IMR-90 (cell line): ENCODE results near the gene EPB41L3. TPM values are rescaled to one million over a fixed set of nuclear protein-coding genes. Genes with fewer than 3 reads are reported as not detected.

ENCODE experiments used
- ATAC-seq: fragments of 200-7000 bp; cut with Tn5 transposase; 2 replicates; pipeline ENCODE4 v1.9.1; 2020; ENCODE audit warnings: low read depth, mild to moderate bottlenecking, moderate library complexity
- BruUV-seq: library from RNA; stranded (reverse); fragments of 400-500 nt; replicated peaks from 2 replicates; lab custom pipeline; 2021; lab: Mats Ljungman, UMichigan
- CTCF ChIA-PET: fragments of 300-600 bp; formaldehyde crosslinking; extraction: SDS; loops from one replicate; lab custom pipeline; 2021; ENCODE audit warnings: antibody characterized with exemption; lab: Yijun Ruan, JAX
- POLR2A ChIA-PET: fragments of 300-600 bp; sonication (Branson Sonifier 250); formaldehyde crosslinking; loops from one replicate; lab custom pipeline; 2022; ENCODE audit warnings: antibody characterized with exemption; ENCODE audit not compliant: unreplicated experiment; lab: Charles Lee
- DNase-seq: peaks from one replicate; pipeline ENCODE4 v3.0.0; 2013
- H2AFZ ChIP-seq: replicated peaks from 2 replicates; pipeline ENCODE3; 2013; ENCODE audit warnings: low read length, mild to moderate bottlenecking; ENCODE audit not compliant: poor library complexity
- H2AK5ac ChIP-seq: 2 replicates; pipeline ENCODE4 v1.6.1; 2013; ENCODE audit warnings: low read depth, low read length, inconsistent platforms
- H2AK9ac ChIP-seq: replicated peaks from 2 replicates; pipeline ENCODE3; 2013; ENCODE audit warnings: mild to moderate bottlenecking, low read depth, low read length, moderate library complexity; ENCODE audit not compliant: poor library complexity
- H2BK120ac ChIP-seq: 2 replicates; pipeline ENCODE4 v1.6.1; 2013; ENCODE audit warnings: low read depth, low read length, inconsistent platforms
- H2BK15ac ChIP-seq: 3 replicates; pipeline ENCODE4 v1.6.1; 2013; ENCODE audit warnings: low read depth, low read length, inconsistent platforms
- H2BK20ac ChIP-seq: 2 replicates; pipeline ENCODE4 v1.6.1; 2013; ENCODE audit warnings: low read depth, mild to moderate bottlenecking, inconsistent platforms, low read length, moderate library complexity
- H2BK5ac ChIP-seq: 2 replicates; pipeline ENCODE4 v1.6.1; 2013; ENCODE audit warnings: mild to moderate bottlenecking, low read depth, low read length, inconsistent platforms; ENCODE audit not compliant: poor library complexity, severe bottlenecking
- H3K14ac ChIP-seq: replicated peaks from 2 replicates; pipeline ENCODE4 v1.6.1; 2013; ENCODE audit warnings: low read depth, low read length, inconsistent platforms
- H3K18ac ChIP-seq: 2 replicates; pipeline ENCODE4 v1.6.1; 2013; ENCODE audit warnings: low read depth, low read length, control low read depth
- H3K23ac ChIP-seq: 2 replicates; pipeline ENCODE4 v1.6.1; 2013; ENCODE audit warnings: low read depth, low read length, inconsistent platforms
- H3K27ac ChIP-seq: 2 replicates; pipeline ENCODE4 v1.5.1; 2013; ENCODE audit warnings: mild to moderate bottlenecking, control low read depth, low read length; ENCODE audit not compliant: insufficient read depth
- H3K27me3 ChIP-seq: 2 replicates; pipeline ENCODE4 v1.6.1; 2013; ENCODE audit warnings: low read length; ENCODE audit not compliant: control insufficient read depth, insufficient read depth
- H3K36me3 ChIP-seq: 2 replicates; pipeline ENCODE4 v1.6.1; 2013; ENCODE audit warnings: low read length, mixed read lengths; ENCODE audit not compliant: control insufficient read depth, insufficient read depth
- H3K4ac ChIP-seq: 2 replicates; pipeline ENCODE4 v1.6.1; 2013; ENCODE audit warnings: low read depth, low read length, inconsistent platforms
- H3K4me1 ChIP-seq: 2 replicates; pipeline ENCODE4 v1.6.1; 2013; ENCODE audit warnings: low read length, mixed read lengths; ENCODE audit not compliant: control insufficient read depth, insufficient read depth
- H3K4me2 ChIP-seq: 2 replicates; pipeline ENCODE4 v1.6.1; 2013; ENCODE audit warnings: low read depth, mild to moderate bottlenecking, control low read depth, low read length, moderate library complexity
- H3K4me3 ChIP-seq: 2 replicates; pipeline ENCODE4 v1.5.1; 2013; ENCODE audit warnings: low read depth, mild to moderate bottlenecking, control low read depth, low read length, moderate library complexity; ENCODE audit not compliant: insufficient read depth
- H3K56ac ChIP-seq: 2 replicates; pipeline ENCODE4 v1.6.1; 2013; ENCODE audit warnings: low read length, inconsistent platforms; ENCODE audit not compliant: insufficient read depth; ENCODE audit errors: extremely low read depth
- H3K79me1 ChIP-seq, 2 experiments: 2 replicates each; pipeline ENCODE4 v1.6.1; 2013; ENCODE audit warnings: low read length in 2 of 2, inconsistent platforms in 1 of 2, low read depth in 1 of 2
- H3K9ac ChIP-seq: 2 replicates; pipeline ENCODE4 v1.6.1; 2013; ENCODE audit warnings: low read depth, low read length, control low read depth
- H3K9me1 ChIP-seq: 2 replicates; pipeline ENCODE4 v1.6.1; 2013; ENCODE audit warnings: low read length, inconsistent platforms; ENCODE audit not compliant: insufficient read depth
- H3K9me3 ChIP-seq: 2 replicates; pipeline ENCODE4 v1.6.1; 2013; ENCODE audit warnings: low read length; ENCODE audit not compliant: control insufficient read depth, insufficient read depth
- H4K20me1 ChIP-seq: 2 replicates; pipeline ENCODE4 v1.6.1; 2013; ENCODE audit warnings: low read length, inconsistent platforms; ENCODE audit not compliant: insufficient read depth
- H4K5ac ChIP-seq: 2 replicates; pipeline ENCODE4 v1.6.1; 2013; ENCODE audit warnings: mild to moderate bottlenecking, low read depth, low read length, control low read depth
- H4K8ac ChIP-seq, 2 experiments: 2 replicates each; pipeline ENCODE4 v1.6.1; 2013; ENCODE audit warnings: low read depth in 2 of 2, low read length in 2 of 2, control low read depth in 1 of 2, inconsistent platforms in 1 of 2
- H4K91ac ChIP-seq: 2 replicates; pipeline ENCODE4 v1.6.1; 2013; ENCODE audit warnings: low read depth, low read length, inconsistent platforms; ENCODE audit not compliant: insufficient read depth
- CEBPB ChIP-seq: IDR thresholded peaks from 2 replicates; pipeline ENCODE4 v1.6.1; 2012; ENCODE audit warnings: low read depth, low read length, improper control_type of control experiment
- CTCF ChIP-seq: conservative IDR thresholded peaks from 2 replicates; pipeline ENCODE4 v1.5.1; 2012; ENCODE audit warnings: mild to moderate bottlenecking, low read depth, low read length, improper control_type of control experiment
- FOS ChIP-seq: fragments of 150-350 bp; IDR thresholded peaks from 2 replicates; pipeline ENCODE4 v1.6.1; 2016; ENCODE audit warnings: low read depth, low read length
- MAZ ChIP-seq: IDR thresholded peaks from 2 replicates; pipeline ENCODE4 v1.6.1; 2012; ENCODE audit warnings: low read depth, mild to moderate bottlenecking, low read length, improper control_type of control experiment, moderate library complexity, borderline replicate concordance
- MXI1 ChIP-seq: IDR thresholded peaks from 2 replicates; pipeline ENCODE4 v1.6.1; 2012; ENCODE audit warnings: low read depth, mild to moderate bottlenecking, low read length, moderate library complexity, borderline replicate concordance
- RCOR1 ChIP-seq: IDR thresholded peaks from 2 replicates; pipeline ENCODE4 v1.6.1; 2012; ENCODE audit warnings: mild to moderate bottlenecking, low read length, improper control_type of control experiment; ENCODE audit not compliant: insufficient replicate concordance
- RFX5 ChIP-seq: IDR thresholded peaks from 2 replicates; pipeline ENCODE4 v1.8.0; 2012; ENCODE audit warnings: low read depth, mild to moderate bottlenecking, low read length, moderate library complexity
- SMC3 ChIP-seq: fragments of 150-350 bp; IDR thresholded peaks from 2 replicates; pipeline ENCODE4 v1.6.1; 2016; ENCODE audit warnings: low read depth, mild to moderate bottlenecking, antibody characterized with exemption, low read length, moderate library complexity
- USF2 ChIP-seq: fragments of 150-350 bp; IDR thresholded peaks from 2 replicates; pipeline ENCODE4 v1.6.1; 2017; ENCODE audit warnings: mild to moderate bottlenecking, antibody characterized with exemption, low read length, low read depth
- WGBS, 2 experiments: methylation state at CpG; one replicate each; pipeline versions ENCODE4 v1.1.5 to v1.1.7; 2013; ENCODE audit warnings: missing lambda C conversion rate in 2 of 2; ENCODE audit not compliant: insufficient read length in 1 of 2; ENCODE audit errors: extremely low coverage in 2 of 2; 5-methylcytosine and 5-hydroxymethylcytosine counted together
- dilution Hi-C: fragments of 300-500 bp; cut with HindIII; formaldehyde crosslinking; loops from one replicate; pipeline ENCODE4 v1.14.3; 2018; ENCODE audit warnings: low sequenced_read_pairs; ENCODE audit not compliant: unreplicated experiment
- in situ Hi-C: fragments of 300-500 bp; cut with MboI; formaldehyde crosslinking; loops from 3 replicates; pipeline ENCODE4 v1.14.3; 2019; ENCODE audit warnings: low sequenced_read_pairs, inconsistent platforms, mixed read lengths
- intact Hi-C: fragments of 100-400 bp; cut with micrococcal nuclease; formaldehyde crosslinking; loops from 2 replicates; pipeline ENCODE4 v1.10.0; 2022
- polyA plus RNA-seq, 3 experiments: library from polyadenylated mRNA; depleted of rRNA; stranded (reverse); fragments of >200 nt; gene quantifications; 2 replicates each; pipeline ENCODE4 v1.2.3, GENCODE V29; 2012; ENCODE audit warnings: low replicate concordance in 1 of 3
- total RNA-seq: library from RNA; depleted of rRNA; stranded (reverse); fragments of >200 nt; gene quantifications from 2 replicates; pipeline ENCODE4 v1.2.3, GENCODE V29; 2012

EPB41L3 gene
- total and polyA plus RNA-seq, 2 of the 4 experiments (the other 2 are of a cell fraction) = 36.6 to 70.3 TPM

- ChIA-PET POLR2A (no interaction called here), CTCF (interaction anchor here (0.6 kb wide), 1 partner anchor 851 kb away, joined by 4 read pairs; no protein-coding TSS in a partner anchor)
- no peak overlapping the region for H3K18ac ChIP-seq
- ATAC-seq (no peak), DNase-seq (no peak)
- H2BK15ac ChIP-seq = peak overlapping the region; percentile 57; the same call in 1 of the 3 replicates
- TF ChIP-seq CEBPB (no peak), RCOR1 (no peak), MXI1 (no peak), FOS (no peak), SMC3 (no peak), CTCF (no peak), MAZ (no peak), RFX5 (no peak), USF2 (no peak)
- no peak overlapping the region for H2BK20ac ChIP-seq
- intact Hi-C loops = no loop called here
- no peaks in the 10 kb centered on the region for H3K9me1 ChIP-seq
- H3K4me1 ChIP-seq = peaks cover 9% of the 10 kb centered on the region
- H2BK120ac ChIP-seq = no peak overlapping the region
- H3K56ac ChIP-seq = no peak overlapping the region
- H4K5ac ChIP-seq = no peak overlapping the region
- H3K4me2 ChIP-seq = no peak overlapping the region
- no peak overlapping the region for H3K4me3 ChIP-seq
- no peak overlapping the region for H3K23ac ChIP-seq
- 83% methylated on average over 1 of the region's 3 CpGs; no CpG with 5 or more reads in 1 of the 2 experiments for WGBS, 2 experiments
- H4K91ac ChIP-seq = no peak overlapping the region
- dilution Hi-C loops = no loop called here
- in situ Hi-C loops = no loop called here
- H4K20me1 ChIP-seq = no peaks in the 10 kb centered on the region
- no TSS peak for BruUV-seq
- H2AFZ ChIP-seq = no peak overlapping the region
- H3K4ac ChIP-seq = no peak overlapping the region
- H2AK9ac ChIP-seq = no peak overlapping the region
- H2AK5ac ChIP-seq = no peak overlapping the region
- no peaks in the 10 kb centered on the region for H3K79me1 ChIP-seq
- H3K14ac ChIP-seq = no peak overlapping the region; the same call in 1 of the 2 replicates
- no peak overlapping the region for H4K8ac ChIP-seq
- no peaks in the 10 kb centered on the region for H3K36me3 ChIP-seq
- no peak overlapping the region for H3K9ac ChIP-seq
- no peaks in the 10 kb centered on the region for H3K27me3 ChIP-seq
- no peak overlapping the region for H3K27ac ChIP-seq
- no peaks in the 10 kb centered on the region for H3K9me3 ChIP-seq
- no peak overlapping the region for H2BK5ac ChIP-seq
Measured at GRCh38 chr18:5585653-5586052, 41.9 kb upstream of the EPB41L3 start.
